H1 (cell line): ENCODE results near the gene CD226. TPM values are rescaled to one million over a fixed set of nuclear protein-coding genes. Genes with fewer than 3 reads are reported as not detected.

Experiments
- CTCF ChIA-PET: fragments of 300-600 bp; sonication (Branson Sonifier 250); formaldehyde crosslinking; loops from one replicate; lab custom pipeline; 2021; ENCODE audit not compliant: partially characterized antibody; lab: Charles Lee
- POLR2A ChIA-PET: fragments of 300-600 bp; sonication (Branson Sonifier 250); formaldehyde crosslinking; loops from one replicate; lab custom pipeline; 2021; ENCODE audit warnings: inconsistent platforms; ENCODE audit not compliant: partially characterized antibody; lab: Charles Lee
- DNase-seq, 2 experiments: peaks; one replicate each; pipeline versions ENCODE4 v3.0.0 to v3.0.0-alpha.2; 2010 to 2022; ENCODE audit warnings: low spot score in 2 of 2, low read depth in 1 of 2, mixed read lengths in 1 of 2
- FAIRE-seq: peaks from 2 replicates; lab custom pipeline; 2011; peaks lifted over from hg19 to GRCh38; lab: Jason Lieb, UNC
- H2AFZ ChIP-seq: 2 replicates; pipeline ENCODE4 v1.8.1; 2012; ENCODE audit warnings: low read length, inconsistent platforms
- H2AK5ac ChIP-seq: 2 replicates; pipeline ENCODE4 v1.6.1; 2013; ENCODE audit warnings: low read depth, low read length
- H2BK120ac ChIP-seq: replicated peaks from 2 replicates; pipeline ENCODE3; 2013; ENCODE audit warnings: low read depth, low read length, inconsistent platforms
- H2BK12ac ChIP-seq: 2 replicates; pipeline ENCODE4 v1.6.1; 2013; ENCODE audit warnings: low read depth, low read length
- H2BK15ac ChIP-seq: 2 replicates; pipeline ENCODE4 v1.6.1; 2013; ENCODE audit warnings: low read length
- H2BK20ac ChIP-seq: 2 replicates; pipeline ENCODE4 v1.6.1; 2013; ENCODE audit warnings: low read length
- H2BK5ac ChIP-seq: 2 replicates; pipeline ENCODE4 v1.6.1; 2013; ENCODE audit warnings: low read depth, low read length
- H3K14ac ChIP-seq: 2 replicates; pipeline ENCODE4 v1.6.1; 2013; ENCODE audit warnings: inconsistent platforms; ENCODE audit not compliant: insufficient read length
- H3K18ac ChIP-seq: 2 replicates; pipeline ENCODE4 v1.6.1; 2013; ENCODE audit warnings: low read length; ENCODE audit errors: extremely low read depth
- H3K23ac ChIP-seq: 2 replicates; pipeline ENCODE4 v1.6.1; 2013; ENCODE audit warnings: inconsistent platforms; ENCODE audit not compliant: insufficient read length
- H3K23me2 ChIP-seq: 2 replicates; pipeline ENCODE4 v1.6.1; 2013; ENCODE audit warnings: low read depth, low read length
- H3K27ac ChIP-seq: 2 replicates; pipeline ENCODE4 v1.6.1; 2011; ENCODE audit warnings: low read depth, low read length, inconsistent platforms
- H3K27me3 ChIP-seq, 4 experiments: replicated peaks in 1 of 4; 1 replicate in 1 of 4; 2 replicates in 3 of 4; pipeline versions ENCODE4 v1.6.1 to v1.8.1; 2011 to 2013; ENCODE audit warnings: low read length in 3 of 4, mild to moderate bottlenecking in 3 of 4, inconsistent platforms in 2 of 4, mixed read lengths in 2 of 4, moderate library complexity in 1 of 4; ENCODE audit not compliant: control insufficient read depth in 3 of 4, insufficient read depth in 3 of 4; ENCODE audit errors: extremely low read depth in 1 of 4
- H3K36me3 ChIP-seq, 4 experiments: 2 replicates each; pipeline versions ENCODE4 v1.6.1 to v1.8.1; 2011 to 2013; ENCODE audit warnings: mild to moderate bottlenecking in 4 of 4, low read length in 3 of 4, moderate library complexity in 2 of 4, control low read depth in 1 of 4, inconsistent platforms in 1 of 4; ENCODE audit not compliant: insufficient read depth in 4 of 4, control insufficient read depth in 2 of 4
- H3K4ac ChIP-seq: replicated peaks from 2 replicates; pipeline ENCODE3; 2013; ENCODE audit warnings: low read length, low read depth, mixed read lengths, inconsistent platforms; ENCODE audit not compliant: insufficient read length
- H3K4me1 ChIP-seq, 4 experiments: replicated peaks in 1 of 4; 1 replicate in 1 of 4; 2 replicates in 3 of 4; pipeline versions ENCODE4 v1.6.1 to v1.8.1; 2011 to 2013; ENCODE audit warnings: low read length in 3 of 4, inconsistent platforms in 2 of 4, mixed read lengths in 1 of 4; ENCODE audit not compliant: insufficient read depth in 4 of 4, control insufficient read depth in 3 of 4
- H3K4me2 ChIP-seq, 2 experiments: 2 replicates each; pipeline versions ENCODE4 v1.6.1 to v1.8.1; 2011 to 2013; ENCODE audit warnings: low read depth in 2 of 2, low read length in 2 of 2, control low read depth in 1 of 2, inconsistent platforms in 1 of 2, mild to moderate bottlenecking in 1 of 2; ENCODE audit not compliant: insufficient read depth in 1 of 2
- H3K4me3 ChIP-seq, 4 experiments: fragments of 200-600, 300-600 bp in 1 of 4; sonication (generic), shearing (Covaris generic), sonication (Bioruptor Twin) in 1 of 4; 2 replicates each; pipeline versions ENCODE4 v1.5.1 to v1.8.1; 2011 to 2016; ENCODE audit warnings: low read length in 4 of 4, low read depth in 3 of 4, control low read depth in 2 of 4, inconsistent platforms in 2 of 4, mild to moderate bottlenecking in 2 of 4, mixed read lengths in 1 of 4, moderate library complexity in 1 of 4; ENCODE audit not compliant: insufficient read depth in 2 of 4; ENCODE audit errors: extremely low read depth in 1 of 4
- H3K56ac ChIP-seq: replicated peaks from 2 replicates; pipeline ENCODE3; 2013; ENCODE audit warnings: low read depth, mild to moderate bottlenecking, mixed read lengths, low read length, inconsistent platforms; ENCODE audit not compliant: insufficient read length
- H3K79me1 ChIP-seq: 2 replicates; pipeline ENCODE4 v1.6.1; 2013; ENCODE audit warnings: low read depth, low read length, control low read depth
- H3K79me2 ChIP-seq, 2 experiments: 2 replicates each; pipeline versions ENCODE4 v1.6.1 to v1.8.1; 2012 to 2013; ENCODE audit warnings: low read length in 2 of 2, mild to moderate bottlenecking in 2 of 2, inconsistent platforms in 1 of 2; ENCODE audit not compliant: insufficient read depth in 2 of 2, control insufficient read depth in 1 of 2
- H3K9ac ChIP-seq, 4 experiments: replicated peaks in 1 of 4; 1 replicate in 1 of 4; 2 replicates in 3 of 4; pipeline versions ENCODE4 v1.6.1 to v1.8.1; 2011 to 2013; ENCODE audit warnings: low read depth in 3 of 4, low read length in 3 of 4, control low read depth in 2 of 4, mild to moderate bottlenecking in 2 of 4, moderate library complexity in 2 of 4, inconsistent platforms in 1 of 4; ENCODE audit errors: extremely low read depth in 1 of 4
- H3K9me3 ChIP-seq, 2 experiments: 2 replicates each; pipeline versions ENCODE4 v1.6.1 to v1.8.1; 2012 to 2013; ENCODE audit warnings: mild to moderate bottlenecking in 2 of 2, moderate library complexity in 2 of 2, control low read depth in 1 of 2, inconsistent platforms in 1 of 2, low read depth in 1 of 2, low read length in 1 of 2, mixed read lengths in 1 of 2; ENCODE audit not compliant: insufficient read depth in 2 of 2
- H4K20me1 ChIP-seq, 2 experiments: replicated peaks in 1 of 2; 2 replicates each; pipeline versions ENCODE3 to v1.8.1; 2011 to 2013; ENCODE audit warnings: inconsistent platforms in 2 of 2, low read length in 2 of 2, mild to moderate bottlenecking in 1 of 2; ENCODE audit not compliant: insufficient read depth in 2 of 2, control insufficient read depth in 1 of 2
- H4K5ac ChIP-seq: 2 replicates; pipeline ENCODE4 v1.6.1; 2013; ENCODE audit warnings: low read length, low read depth, mixed read lengths, inconsistent platforms; ENCODE audit not compliant: insufficient read length
- H4K8ac ChIP-seq: 2 replicates; pipeline ENCODE4 v1.8.0; 2013; ENCODE audit warnings: mild to moderate bottlenecking, moderate library complexity, low read length, inconsistent platforms; ENCODE audit not compliant: insufficient read depth; ENCODE audit errors: extremely low read depth
- H4K91ac ChIP-seq: replicated peaks from 2 replicates; pipeline ENCODE3; 2013; ENCODE audit warnings: low read length, mixed read lengths, inconsistent platforms; ENCODE audit not compliant: insufficient read length
- CREB1 ChIP-seq: IDR thresholded peaks from 2 replicates; pipeline ENCODE4 v1.6.1; 2012; ENCODE audit warnings: inconsistent platforms
- EGR1 ChIP-seq: IDR thresholded peaks from 2 replicates; pipeline ENCODE4 v1.6.1; 2011; ENCODE audit warnings: low read depth, low read length, borderline replicate concordance
- FOSL1 ChIP-seq: IDR thresholded peaks from 2 replicates; pipeline ENCODE4 v1.6.1; 2011; ENCODE audit warnings: mild to moderate bottlenecking, low read depth, low read length, moderate library complexity; ENCODE audit not compliant: insufficient read depth
- YY1 ChIP-seq: IDR thresholded peaks from 2 replicates; pipeline ENCODE4 v1.6.1; 2011; ENCODE audit warnings: low read depth, mild to moderate bottlenecking, low read length
- WGBS, 2 experiments: shearing (Covaris generic) in 1 of 2; methylation state at CpG; one replicate each; pipeline versions ENCODE4 v1.1.6 to v1.1.7; 2013 to 2015; ENCODE audit warnings: low lambda C conversion rate in 2 of 2, mixed read lengths in 2 of 2, inconsistent platforms in 1 of 2, low coverage in 1 of 2, missing lambda C conversion rate in 1 of 2; ENCODE audit not compliant: insufficient replicate concordance in 2 of 2, insufficient coverage in 1 of 2, insufficient read length in 1 of 2; ENCODE audit errors: extremely low coverage in 1 of 2, missing lambda C conversion rate in 1 of 2; 5-methylcytosine and 5-hydroxymethylcytosine counted together
- polyA plus RNA-seq, 7 experiments: library from polyadenylated mRNA; depleted of rRNA in 3 of 7; stranded (reverse) in 5 of 7; unstranded in 2 of 7; fragments of >200 nt in 5 of 7; fragments of 200-250 nt in 2 of 7; gene quantifications; 1 replicate in 5 of 7; 2 replicates in 1 of 7; 4 replicates in 1 of 7; pipeline versions ENCODE4 v1.2.1 to v1.2.3, GENCODE V29; 2011 to 2013; ENCODE audit warnings: missing spikeins in 2 of 7, mixed read lengths in 2 of 7
- total RNA-seq: library from RNA; stranded (reverse); fragmentation: NEBNext Ultra II Directional; extraction: Animal tissue kit (Norgen Biotek cat#: 25700); gene quantifications from 2 replicates; pipeline ENCODE4 v1.2.1, GENCODE V29; 2021

Gene CD226
- total and polyA plus RNA-seq, 2 of the 8 experiments (the other 6 are each of a cell fraction or from before 2014, with no cell fraction given): not detected

GRCh38 chr18:69957747-69958146, 10.1 kb upstream of the CD226 start:
- Histone ChIP-seq H2AFZ (no peak overlapping the region), H3K4me2 (no peak overlapping the region), H3K9ac (no peak overlapping the region), H3K23me2 (no peaks in the 10 kb centered on the region), H3K9me3 (no peaks in the 10 kb centered on the region), H3K56ac (no peak overlapping the region), H2BK120ac (no peak overlapping the region), H2BK12ac (no peak overlapping the region), H2AK5ac (no peak overlapping the region), H3K27ac (no peak overlapping the region), H4K5ac (no peak overlapping the region), H3K79me2 (no peaks in the 10 kb centered on the region), H4K8ac (no peak overlapping the region), H3K18ac (no peak overlapping the region), H2BK20ac (no peak overlapping the region), H2BK15ac (no peak overlapping the region), H3K4me3 (no peak overlapping the region), H4K20me1 (no peaks in the 10 kb centered on the region), H3K4ac (no peak overlapping the region), H3K23ac (no peak overlapping the region), H3K36me3 (no peaks in the 10 kb centered on the region), H3K79me1 (no peaks in the 10 kb centered on the region), H3K4me1 (0 out of 7 replicates have a peak, but pooled peaks cover 0 to 2% (median 0%) of the 10 kb centered on the region in 4 experiments), H2BK5ac (no peak overlapping the region), H3K14ac (no peak overlapping the region), H4K91ac (no peak overlapping the region), H3K27me3 (no peaks in the 10 kb centered on the region)
- WGBS, 2 experiments: 94% methylated on average over 3 of the region's 3 CpGs; no CpG with 5 or more reads in 1 of the 2 experiments
- ChIA-PET POLR2A (interaction anchor here (0.5 kb wide), 1 partner anchor 248 kb away, joined by 5 read pairs; no protein-coding TSS in a partner anchor), CTCF (no interaction called here)
- DNase-seq (no peak), FAIRE-seq (no peak)
- TF ChIP-seq EGR1 (no peak), YY1 (no peak), CREB1 (no peak), FOSL1 (no peak)
